GM21528 (cell line): ENCODE data around the gene PCSK6.

Source experiments
- ATAC-seq: cut with Tn5 transposase; IDR thresholded peaks from one replicate; pipeline ENCODE4 v1.9.1; 2021; ENCODE audit warnings: mild to moderate bottlenecking, moderate library complexity; ENCODE audit not compliant: unreplicated experiment, low FRiP score

PCSK6 gene

DNA sequence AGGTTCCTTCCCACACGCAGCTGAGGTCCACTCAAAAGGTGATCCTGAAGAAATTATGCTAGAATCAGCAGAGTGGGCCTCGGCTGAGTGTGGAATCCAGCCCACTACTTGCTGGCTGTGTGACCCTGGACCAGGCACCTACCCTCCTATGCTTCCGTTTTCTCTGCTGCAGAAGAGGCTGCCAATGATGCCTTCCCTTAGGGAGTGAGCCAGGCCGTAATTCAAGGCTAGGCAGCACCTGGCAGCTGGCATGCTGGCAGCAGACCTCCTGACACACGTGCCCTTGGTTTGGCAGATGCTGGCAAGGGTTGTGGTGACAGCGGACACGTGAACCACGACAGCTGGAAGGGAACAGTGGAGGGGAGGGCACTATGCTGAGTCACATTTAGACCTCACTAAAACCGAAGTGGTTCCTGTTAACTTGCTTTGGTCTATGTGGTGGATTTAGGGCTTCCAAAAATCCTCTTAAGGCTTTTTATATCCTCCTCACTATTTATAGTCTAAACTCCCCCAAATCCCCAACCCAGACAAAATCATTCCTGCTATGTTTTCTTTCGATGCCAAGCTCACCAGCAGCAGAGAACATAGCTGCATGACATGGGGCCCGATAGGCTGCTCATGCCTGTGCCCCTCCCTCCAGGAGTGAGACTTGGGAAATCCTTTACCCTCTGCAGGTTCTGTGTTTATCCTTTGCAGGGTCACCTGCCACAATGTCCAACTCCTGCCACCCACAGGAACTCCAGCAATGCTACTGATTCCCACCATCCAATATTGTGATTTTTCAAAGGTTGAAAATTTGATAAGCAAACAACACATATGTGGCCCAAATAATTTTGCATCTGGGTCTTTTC, 10.6 kb upstream of the PCSK6 start:
- peak; percentile 75 for ATAC-seq

GRCh38 chr15:101498717-101499480, 9.4 kb upstream of the PCSK6 start:
- no peak for ATAC-seq

- no peak for ATAC-seq
Measured at GRCh38 chr15:101498076-101498716, 8.7 kb upstream of the PCSK6 start.

DNA sequence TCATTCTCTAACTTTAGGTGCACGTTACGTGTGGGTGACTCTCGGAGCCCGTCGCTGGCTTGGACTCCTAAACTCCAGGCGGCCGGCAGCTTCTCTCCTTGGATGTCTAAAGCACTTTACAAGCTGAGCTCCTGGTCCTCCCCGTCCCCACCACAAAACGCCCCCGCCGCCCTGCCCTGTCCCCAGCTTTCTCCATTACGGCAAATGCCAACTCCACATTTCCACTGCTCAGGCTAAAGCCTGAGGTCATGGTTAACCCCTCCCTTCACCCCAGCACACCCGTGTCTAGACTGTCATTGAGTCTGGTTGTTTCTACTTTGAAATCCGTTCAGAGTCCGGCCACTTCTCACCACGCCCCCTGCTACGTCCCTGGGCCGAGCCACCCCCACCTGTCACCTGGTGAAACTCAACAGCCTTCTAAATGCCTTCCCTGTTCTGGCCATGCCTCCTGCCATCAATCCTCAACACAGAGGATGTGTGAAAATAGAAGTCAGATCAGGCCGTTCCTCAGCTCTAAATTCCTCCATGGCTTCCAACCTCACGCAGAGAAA, 8.1 kb upstream of the PCSK6 start:
- ATAC-seq, result no peak

DNA sequence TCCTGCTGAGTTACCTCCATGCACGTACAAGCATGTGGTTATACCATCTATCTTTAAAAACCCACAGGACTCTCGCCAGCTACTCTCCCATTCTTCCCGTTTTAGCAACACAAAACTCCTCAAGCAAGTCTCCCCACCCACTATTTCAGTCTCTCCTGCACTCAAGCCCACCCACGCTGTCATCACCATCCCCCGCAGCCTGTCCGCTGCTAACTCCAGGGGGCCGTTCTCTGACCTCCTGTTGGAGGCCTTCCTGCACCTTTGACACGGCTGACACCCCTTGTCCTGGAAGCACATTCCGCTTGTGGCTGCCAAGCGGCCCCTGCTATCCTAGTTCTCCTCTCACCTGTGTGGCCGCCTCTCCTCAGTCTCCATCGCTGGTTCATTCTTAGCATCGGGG, 7.5 kb upstream of the PCSK6 start:
- ATAC-seq, result no peak

GRCh38 chr15:101496198-101496986, 6.9 kb upstream of the PCSK6 start:
- ATAC-seq, result no peak

DNA sequence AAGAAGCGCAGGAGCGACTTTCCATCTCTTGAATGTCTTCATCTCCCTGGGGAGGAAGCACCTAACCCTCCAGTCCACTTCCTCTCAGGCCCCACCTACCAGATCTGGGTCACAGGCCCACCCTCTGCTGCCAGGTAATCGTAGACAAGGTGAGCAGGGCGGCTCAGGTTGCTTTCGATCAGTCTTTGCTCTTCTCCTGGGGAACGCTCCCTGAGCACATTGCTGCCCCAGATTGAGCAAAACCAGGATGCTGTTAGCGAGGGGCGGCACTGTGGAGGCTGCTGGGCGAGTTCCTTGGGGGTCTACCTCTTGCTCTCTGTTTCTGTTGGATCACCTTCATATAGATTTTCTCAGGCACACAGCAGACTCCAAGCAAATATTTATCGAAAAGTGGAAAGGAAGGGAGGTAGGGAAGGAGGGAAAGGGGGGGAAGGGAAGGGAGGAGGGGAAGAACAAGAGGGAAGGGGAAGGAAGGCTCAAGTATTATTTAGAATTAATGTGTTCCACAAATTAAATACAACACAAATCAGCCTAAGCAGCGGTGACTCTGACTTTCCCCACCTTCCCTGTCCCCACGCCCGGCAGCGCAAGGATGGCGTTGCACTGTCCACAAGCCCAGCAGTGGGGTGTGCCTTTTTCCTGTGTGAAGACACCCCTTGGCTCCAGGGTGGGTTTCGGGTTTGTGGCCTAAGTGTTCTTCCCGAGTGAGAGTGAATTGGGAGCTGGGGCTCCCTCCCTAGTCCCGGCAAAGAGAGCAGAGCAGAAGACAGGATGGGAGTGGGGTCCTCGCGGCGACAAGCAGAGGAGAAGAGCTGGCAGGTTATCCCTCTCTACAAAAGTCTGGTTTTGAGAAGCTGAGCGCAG, 6.1 kb upstream of the PCSK6 start:
- ATAC-seq, result no peak

GRCh38 chr15:101494251-101494796, 4.8 kb upstream of the PCSK6 start:
- no peak for ATAC-seq

DNA sequence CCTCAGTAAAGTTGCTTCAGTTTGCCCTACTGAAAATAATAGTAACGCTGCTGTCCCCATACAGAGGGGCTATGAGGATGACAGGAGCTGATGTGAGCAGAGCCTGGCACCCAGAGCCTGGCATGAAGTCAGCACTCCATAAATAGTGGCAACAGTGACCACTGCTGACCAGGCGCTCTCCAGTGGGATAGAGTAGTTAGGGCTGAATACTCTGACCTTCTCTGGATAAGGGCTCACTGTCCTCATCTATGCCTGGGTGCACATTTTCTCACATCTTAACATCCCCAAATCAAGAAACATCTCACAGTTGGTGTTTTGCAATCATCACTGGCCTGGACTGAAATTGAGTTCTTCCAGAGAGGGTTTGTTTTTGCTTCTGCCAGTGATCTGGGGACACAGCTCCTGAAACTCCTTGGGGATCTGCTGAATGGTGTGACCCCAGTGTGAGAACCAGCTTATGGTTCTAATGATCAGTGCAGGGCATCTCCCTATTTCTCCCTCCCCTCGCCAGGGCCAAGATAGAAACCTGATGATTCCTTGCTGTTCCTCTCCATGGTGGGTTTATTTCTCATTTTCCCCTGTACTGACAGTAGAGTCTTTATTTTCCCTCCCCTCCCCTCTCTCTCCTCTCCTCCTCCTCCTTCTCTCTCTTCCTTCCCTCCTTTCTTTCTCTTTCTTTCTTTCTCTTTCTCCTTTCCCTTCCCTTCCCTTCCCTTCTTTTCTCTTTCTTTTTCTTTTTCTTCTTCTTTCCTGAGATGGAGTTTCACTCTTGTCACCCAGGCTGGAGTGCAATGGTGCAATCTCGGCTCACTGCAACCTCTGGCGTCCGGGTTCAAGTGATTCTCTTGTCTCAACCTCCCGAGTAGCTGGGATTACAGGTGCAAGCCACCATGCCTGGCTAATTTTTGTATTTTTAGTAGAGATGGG, 3.5 kb upstream of the PCSK6 start:
- ATAC-seq, result no peak

DNA sequence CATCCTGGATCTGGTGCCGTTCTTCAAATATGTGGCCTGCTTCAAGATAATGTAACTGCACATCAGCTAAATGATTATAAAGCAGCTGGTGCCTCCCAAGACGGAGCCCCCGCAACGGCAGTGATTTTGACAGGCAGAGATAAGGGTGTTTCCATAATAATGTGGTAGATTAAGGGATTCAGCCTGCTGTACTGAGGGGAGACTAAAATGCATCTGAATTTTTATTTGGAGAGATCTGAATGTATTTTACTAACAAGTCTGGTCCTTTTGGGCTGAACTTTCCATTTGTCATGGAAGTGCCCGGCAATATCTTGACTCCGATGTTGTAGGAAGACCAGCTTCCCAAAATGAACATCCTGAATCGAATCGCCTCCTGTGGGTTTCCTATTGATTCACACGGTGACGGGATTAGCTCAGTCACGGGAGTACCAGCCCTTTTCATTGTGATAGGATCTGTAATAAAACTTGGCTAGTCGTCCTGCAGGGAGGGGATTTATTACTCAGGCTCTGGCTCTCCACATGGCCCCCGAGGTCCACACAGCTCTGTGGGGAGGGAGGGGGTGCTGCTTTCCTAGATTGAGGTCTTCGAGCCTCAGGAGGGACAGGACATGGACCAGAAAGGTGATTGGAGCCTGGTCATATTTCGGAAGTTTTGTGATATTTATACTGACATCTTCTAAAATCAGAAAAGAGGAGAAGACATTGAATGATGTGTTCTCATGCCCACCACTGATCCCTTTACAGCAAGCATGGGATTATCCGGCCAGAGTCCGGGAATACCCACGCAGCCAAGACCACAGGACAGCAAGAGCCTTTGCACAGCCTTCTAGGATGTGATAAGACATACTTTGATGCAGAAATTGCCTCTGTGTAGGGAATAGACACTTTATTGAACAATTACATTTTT, 2.5 kb upstream of the PCSK6 start:
- ATAC-seq, result no peak

DNA sequence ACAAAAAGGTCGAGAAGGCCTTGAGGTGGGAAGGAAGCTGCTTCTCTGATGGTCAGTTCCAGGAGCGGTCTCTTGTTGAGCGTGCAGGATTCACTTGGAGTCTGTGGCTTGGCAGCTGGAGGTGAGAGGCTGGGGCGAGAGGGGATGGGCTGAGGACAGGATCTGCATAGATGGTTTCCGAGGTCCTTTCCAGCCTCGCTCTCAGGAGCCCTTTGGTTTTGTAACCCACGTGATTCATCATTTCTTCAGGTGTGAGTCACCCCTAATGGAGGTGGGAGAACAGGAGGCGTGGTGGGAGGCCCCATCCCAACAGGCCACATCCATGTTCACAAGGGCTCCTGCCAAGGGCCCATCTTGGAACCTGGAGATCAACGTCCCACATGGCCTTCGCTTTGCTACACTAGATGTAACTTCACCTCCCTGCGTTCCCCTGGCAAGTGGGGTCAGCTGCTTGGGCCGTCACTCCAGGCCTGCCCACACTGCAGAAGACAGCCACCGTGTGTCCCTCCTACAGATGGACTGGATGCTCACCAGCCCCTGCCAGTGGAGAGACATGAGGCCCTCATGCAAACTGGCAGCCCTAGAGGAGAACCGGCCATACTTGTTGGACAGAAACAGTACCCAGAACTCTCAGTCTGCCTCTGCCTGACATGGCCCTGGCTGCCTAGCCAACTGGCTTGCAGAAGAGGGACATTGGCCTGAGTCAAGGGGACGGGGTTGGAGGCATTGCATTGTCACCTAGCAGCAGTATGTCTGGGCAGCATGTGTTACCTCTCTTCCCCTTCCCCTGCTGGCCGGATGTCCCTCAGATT, 1.6 kb upstream of the PCSK6 start:
- ATAC-seq, result no peak

DNA sequence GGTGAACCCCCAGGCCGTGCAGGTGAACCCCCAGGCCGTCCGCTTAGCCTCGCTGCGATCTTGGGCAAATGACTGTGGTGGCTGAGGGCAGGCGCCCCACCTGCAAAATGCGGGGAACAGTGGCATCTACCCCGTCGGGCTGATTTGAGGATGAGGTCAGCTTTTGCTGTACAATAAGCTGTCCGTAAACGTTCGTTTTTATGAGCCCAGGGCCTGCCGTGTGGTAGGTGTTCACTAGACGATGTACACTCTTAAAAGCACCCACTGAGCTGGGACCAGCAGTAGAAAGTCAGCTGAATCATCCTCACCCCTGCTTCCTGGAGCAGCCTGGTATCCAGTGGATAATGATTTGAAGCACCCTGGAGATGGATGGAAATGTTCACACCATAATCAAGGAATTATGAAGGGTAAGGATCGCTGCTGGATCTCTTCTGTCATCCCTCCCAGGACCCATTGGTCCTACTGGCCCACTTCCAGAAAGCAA, 943 bp upstream of the PCSK6 start:
- ATAC-seq, result no peak

DNA sequence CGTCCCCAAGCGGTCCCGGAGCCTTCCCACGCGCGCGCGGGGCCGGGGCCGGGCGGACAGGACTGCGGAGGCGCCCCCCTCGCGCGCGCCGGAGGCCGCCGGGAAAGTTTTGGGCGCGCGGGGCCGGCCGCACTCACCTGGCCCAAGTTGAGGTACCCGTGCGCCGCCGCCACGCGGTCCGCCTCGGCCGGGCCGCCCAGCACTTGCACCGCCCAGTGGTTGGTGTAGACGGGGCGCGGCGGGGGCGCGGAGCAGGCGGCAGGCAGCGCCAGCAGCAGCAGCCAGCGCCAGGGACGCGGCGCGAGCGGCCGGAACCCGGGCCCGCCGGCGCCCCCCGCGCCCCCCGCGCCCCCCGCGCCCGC, 289 bp downstream of the PCSK6 start:
- no peak for ATAC-seq

GRCh38 chr15:101488300-101489164, 975 bp downstream of the PCSK6 start:
- no peak for ATAC-seq
